T-helper 2 cell treated with Interferon-gamma antibody and Interleukin-4, amounts not matched to agents 5 μg/mL and 100 μg/mL, for 36 hours (primary cell): Measurements from ENCODE around the gene NELFCD.
"Not testable (repeated sequence)": the region's sequence is repeated elsewhere in the genome, so short reads cannot be mapped to it uniquely, and the experiment has no call there.

Experiments used
- DNase-seq: peaks from one replicate; pipeline ENCODE4 v3.0.0; 2021; ENCODE audit warnings: low spot score
- H3K27ac Mint-ChIP-seq: one replicate; pipeline ENCODE4 v1.8.0; 2021; ENCODE audit warnings: mild to moderate bottlenecking, mixed read lengths
- H3K27me3 Mint-ChIP-seq: one replicate; pipeline ENCODE4 v1.8.0; 2021; ENCODE audit warnings: low read depth, mixed read lengths
- H3K36me3 Mint-ChIP-seq: one replicate; pipeline ENCODE4 v1.8.0; 2021; ENCODE audit warnings: low read depth, mixed read lengths
- H3K4me1 Mint-ChIP-seq: one replicate; pipeline ENCODE4 v1.8.0; 2021; ENCODE audit warnings: low read depth, mixed read lengths
- H3K4me3 Mint-ChIP-seq: one replicate; pipeline ENCODE4 v1.8.0; 2022; ENCODE audit warnings: mild to moderate bottlenecking, moderate library complexity, mixed read lengths
- H3K9me3 Mint-ChIP-seq: one replicate; pipeline ENCODE4 v1.8.0; 2021; ENCODE audit warnings: mixed read lengths

Gene NELFCD

DNA sequence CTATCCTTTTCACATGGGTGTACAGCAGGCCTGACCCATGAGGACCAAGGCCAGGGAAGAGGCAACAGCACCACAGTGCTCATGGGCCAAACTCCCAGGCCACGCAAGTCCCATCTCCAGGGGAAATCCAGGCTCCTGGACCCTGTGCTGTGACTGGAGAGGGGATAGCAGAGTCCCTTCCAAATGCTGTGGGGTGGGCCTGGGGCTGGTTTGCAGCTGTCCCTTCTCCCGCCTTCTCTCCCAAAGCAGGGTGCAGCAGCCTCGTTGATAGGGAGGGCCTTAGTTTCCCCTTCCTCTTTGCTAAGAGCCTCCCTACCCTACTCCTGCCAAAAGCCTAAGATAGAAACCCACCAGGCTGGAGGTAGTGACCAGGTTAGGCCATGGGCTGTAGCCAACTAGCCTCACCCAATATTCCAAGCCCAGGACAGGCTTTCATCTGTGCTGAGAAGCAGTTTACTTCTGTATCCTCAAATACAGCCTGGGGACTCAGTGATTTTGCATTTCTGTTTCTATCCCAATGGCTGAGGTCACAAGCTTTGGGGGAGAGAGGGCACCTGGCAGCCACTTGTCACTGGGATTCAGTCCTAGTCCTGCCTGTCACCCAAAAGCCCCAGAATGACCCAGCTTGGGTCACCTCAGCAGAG, 24.6 kb downstream of the NELFCD start:
- H3K27ac Mint-ChIP-seq: peak overlapping the region; percentile 92
- peaks cover 37% of the 10 kb centered on the region for H3K4me1 Mint-ChIP-seq
- no peak for DNase-seq
- H3K9me3 Mint-ChIP-seq: no peaks in the 10 kb centered on the region
- peak overlapping the region; percentile 90 for H3K4me3 Mint-ChIP-seq
- H3K27me3 Mint-ChIP-seq: no peaks in the 10 kb centered on the region
- H3K36me3 Mint-ChIP-seq: peaks cover 22% of the 10 kb centered on the region

DNA sequence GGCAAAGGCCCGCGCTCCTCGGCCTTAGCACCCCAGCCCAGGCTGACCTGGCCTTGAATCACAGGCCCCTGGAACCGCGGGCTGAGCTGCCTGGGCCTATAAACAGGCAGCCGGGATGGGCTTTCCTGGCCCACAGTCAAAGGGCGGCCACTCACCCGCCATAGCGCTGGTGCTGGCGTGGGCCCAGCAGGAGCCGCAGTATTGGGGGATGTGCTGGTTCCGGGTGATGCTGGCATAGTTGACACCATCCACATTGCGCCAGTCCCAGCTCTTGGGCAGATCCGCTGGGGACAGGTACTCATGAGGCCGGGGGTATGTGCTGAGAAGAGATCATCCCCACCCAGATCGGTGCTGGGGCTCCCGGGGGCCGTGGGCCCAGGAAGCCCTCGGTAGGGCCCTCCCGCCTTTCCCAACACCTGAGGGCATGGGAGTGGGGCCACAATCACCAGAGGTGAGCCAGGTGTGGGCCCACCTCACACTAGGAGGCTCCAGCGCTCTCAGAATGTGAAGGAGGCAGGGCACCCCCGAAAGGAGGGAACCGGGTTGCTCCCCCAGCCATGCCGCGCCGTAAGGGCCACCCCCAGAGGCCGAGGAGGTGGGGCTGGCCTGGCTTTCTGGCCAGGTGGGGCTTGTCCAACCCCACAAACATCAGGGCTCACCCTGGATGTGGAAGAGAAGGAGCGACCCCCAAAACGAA, 25.3 kb downstream of the NELFCD start:
- peaks cover 40% of the 10 kb centered on the region for H3K4me1 Mint-ChIP-seq
- no peaks in the 10 kb centered on the region for H3K9me3 Mint-ChIP-seq
- H3K27me3 Mint-ChIP-seq: no peaks in the 10 kb centered on the region
- H3K36me3 Mint-ChIP-seq: peaks cover 22% of the 10 kb centered on the region
- peak overlapping the region; percentile 72 for H3K27ac Mint-ChIP-seq
- peak overlapping the region; percentile 90 for H3K4me3 Mint-ChIP-seq
- DNase-seq: no peak

DNA sequence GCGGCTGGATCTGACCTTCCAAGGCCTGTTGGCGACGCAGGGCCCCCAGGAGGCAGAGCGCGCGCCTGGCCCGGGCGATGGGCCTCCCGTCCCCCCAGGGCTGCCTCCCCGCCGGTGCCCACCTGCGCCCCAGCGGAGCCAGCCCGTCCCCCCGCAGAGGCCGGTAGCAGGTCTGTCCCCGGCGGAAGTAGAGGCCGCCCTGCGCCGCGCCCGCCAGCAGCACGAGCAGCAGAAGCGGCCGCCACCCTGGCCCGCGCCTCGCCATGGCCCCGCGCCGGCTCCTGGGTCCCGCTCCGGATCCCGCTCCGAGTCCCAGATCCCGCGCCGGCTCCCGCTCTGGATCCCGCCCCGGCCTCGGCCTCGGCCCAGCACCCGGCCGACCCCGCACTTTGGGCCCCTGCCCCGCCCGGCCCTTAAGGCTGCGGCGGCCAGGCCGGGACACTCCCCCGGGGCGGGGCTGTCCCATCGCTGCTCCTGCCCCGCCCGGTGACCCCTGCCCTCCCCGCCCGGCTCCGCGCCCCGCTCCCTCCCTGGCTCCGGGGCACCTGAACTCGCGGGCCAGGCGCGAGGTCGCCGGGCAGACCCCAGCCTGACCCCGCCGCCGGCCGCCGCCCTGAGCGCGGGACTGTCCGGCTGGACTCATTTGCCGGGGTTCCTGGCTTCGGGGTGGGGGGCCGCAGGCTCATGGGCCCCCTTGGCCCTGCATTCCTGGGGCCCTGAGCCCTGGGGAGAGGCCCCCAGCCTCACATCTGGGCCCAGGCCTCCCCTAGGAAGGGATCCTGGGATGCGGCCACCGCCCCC, 26.0 kb downstream of the NELFCD start, which contains the start of gene CTSZ:
CTSZ (minus strand) TSS at position 391 of the 801 bp plus-strand sequence; CDS start at position 265, 126 bp downstream.
- H3K4me3 Mint-ChIP-seq: peak within 1 kb of the TSS; percentile 90
- peaks cover 18% of the 10 kb centered on the region for H3K36me3 Mint-ChIP-seq
- H3K27ac Mint-ChIP-seq: peak within 1 kb of the TSS; percentile 85
- peak; percentile 51 for DNase-seq
- peaks cover 45% of the 10 kb centered on the region for H3K4me1 Mint-ChIP-seq
- H3K27me3 Mint-ChIP-seq: no peaks in the 10 kb centered on the region
- no peaks in the 10 kb centered on the region for H3K9me3 Mint-ChIP-seq

DNA sequence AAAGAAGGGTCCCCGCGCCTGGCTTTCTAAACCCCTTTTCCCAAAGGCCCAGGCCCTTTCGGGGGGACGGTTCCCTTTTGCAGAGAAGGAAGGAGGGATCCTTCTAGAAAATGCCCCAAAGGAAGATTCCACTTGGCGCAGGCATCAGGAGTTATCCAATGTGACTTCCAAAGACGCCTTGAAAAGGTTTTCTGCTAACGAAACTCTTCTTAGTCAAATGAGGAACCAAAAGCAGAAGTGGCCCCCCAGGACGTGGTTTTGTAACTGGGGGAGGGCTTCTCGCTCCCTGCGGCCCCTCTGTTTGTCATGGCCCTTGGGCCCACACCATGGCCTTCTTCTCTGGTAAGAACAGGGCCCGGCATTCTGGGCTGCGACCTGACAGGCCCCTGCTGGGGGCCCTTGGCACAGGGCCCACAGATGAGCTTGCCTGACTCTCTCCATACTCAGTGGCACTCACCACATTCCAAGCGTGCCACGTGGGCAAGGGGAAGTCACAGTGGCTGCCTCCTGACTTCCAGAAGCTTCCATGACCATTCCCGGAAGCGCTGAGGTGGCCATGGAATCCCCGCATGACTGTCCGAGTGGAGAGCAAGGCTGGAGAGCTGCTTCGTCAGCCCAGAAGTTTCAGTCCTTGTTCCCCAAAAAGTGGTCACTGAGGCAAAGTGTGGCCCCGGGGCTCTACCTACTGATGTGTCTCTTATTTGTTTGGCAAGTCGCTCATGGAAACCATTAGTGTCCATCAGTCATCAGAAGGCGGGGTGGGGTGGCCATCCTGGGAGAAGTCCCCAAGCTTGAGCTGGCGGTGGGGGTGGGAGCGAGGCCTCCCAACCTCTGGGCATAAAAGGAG, 26.8 kb downstream of the NELFCD start:
- Mint-ChIP-seq H3K27me3 (no peaks in the 10 kb centered on the region), H3K9me3 (no peaks in the 10 kb centered on the region), H3K4me1 (peaks cover 46% of the 10 kb centered on the region), H3K27ac (peak overlapping the region; percentile 85), H3K4me3 (peak overlapping the region; percentile 80), H3K36me3 (peaks cover 13% of the 10 kb centered on the region)
- no peak for DNase-seq

DNA sequence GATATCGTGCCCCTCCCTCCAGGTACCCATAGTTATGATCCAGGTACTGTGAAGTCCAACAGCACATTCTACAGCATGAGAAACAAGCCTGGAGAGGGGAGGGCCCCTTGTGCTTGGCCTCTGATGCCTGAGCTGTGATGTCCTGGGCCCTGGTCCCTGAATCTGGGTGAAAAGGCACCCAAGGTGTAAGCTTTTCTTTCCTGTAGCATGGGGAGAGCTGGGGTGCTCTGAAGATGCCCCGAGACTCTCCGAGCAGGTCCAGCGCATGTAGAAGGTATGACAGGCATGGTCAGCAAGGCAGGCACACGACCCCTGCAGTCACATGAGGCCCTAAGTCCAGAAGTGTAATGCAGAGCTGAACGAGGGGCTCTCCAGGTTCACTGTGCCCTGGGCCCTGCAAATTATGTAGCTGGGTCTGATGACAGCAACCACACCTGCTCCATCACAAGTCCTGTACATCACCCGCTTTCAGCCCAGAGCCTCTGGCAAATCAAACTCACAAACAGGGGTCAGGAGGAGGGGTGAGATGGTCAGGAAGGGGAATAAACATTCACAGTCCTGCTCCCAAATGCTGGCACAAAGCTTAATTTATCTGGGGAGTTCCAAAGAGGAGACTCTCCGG, 27.8 kb downstream of the NELFCD start:
- H3K27me3 Mint-ChIP-seq: no peaks in the 10 kb centered on the region
- H3K36me3 Mint-ChIP-seq: peaks cover 7% of the 10 kb centered on the region
- no peaks in the 10 kb centered on the region for H3K9me3 Mint-ChIP-seq
- H3K27ac Mint-ChIP-seq: no peak overlapping the region
- no peak for DNase-seq
- peaks cover 51% of the 10 kb centered on the region for H3K4me1 Mint-ChIP-seq
- H3K4me3 Mint-ChIP-seq: no peak overlapping the region

DNA sequence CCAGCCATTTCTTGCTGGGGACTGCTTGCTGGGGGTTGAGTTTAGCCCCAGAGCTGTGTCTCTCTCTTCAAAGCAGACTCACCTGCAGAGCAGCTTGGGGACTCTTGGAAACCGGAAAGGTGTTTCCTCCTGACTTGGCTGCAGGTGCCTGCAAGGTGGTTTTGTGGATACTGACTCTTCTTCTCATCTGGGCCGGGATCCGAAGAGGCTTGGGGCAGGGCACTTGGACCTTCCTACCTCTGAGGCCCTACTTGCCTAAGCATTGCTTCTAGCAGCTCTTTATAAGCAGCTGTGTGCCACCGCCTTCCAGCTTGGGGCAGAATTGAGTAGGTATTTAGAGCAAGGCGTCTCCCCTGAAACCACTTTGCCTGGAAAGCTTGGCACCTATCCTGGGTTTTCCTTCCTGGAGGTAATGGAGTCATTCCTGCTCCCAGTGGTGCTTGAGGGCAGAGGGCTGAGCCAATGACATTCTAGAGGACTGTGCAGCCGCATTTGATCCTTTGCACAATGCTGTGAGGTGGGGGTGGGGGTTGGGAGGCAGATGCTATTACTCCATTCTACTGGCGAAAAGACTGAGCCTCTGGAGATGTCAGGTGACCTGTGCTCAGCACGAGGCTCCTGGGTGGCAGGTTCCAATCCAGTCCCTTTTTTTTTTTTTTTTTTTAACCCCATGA, 29.4 kb downstream of the NELFCD start:
- Mint-ChIP-seq H3K4me1 (peaks cover 45% of the 10 kb centered on the region), H3K9me3 (no peaks in the 10 kb centered on the region), H3K36me3 (no peaks in the 10 kb centered on the region), H3K4me3 (no peak overlapping the region), H3K27me3 (no peaks in the 10 kb centered on the region), H3K27ac (no peak overlapping the region)
- DNase-seq: no peak

DNA sequence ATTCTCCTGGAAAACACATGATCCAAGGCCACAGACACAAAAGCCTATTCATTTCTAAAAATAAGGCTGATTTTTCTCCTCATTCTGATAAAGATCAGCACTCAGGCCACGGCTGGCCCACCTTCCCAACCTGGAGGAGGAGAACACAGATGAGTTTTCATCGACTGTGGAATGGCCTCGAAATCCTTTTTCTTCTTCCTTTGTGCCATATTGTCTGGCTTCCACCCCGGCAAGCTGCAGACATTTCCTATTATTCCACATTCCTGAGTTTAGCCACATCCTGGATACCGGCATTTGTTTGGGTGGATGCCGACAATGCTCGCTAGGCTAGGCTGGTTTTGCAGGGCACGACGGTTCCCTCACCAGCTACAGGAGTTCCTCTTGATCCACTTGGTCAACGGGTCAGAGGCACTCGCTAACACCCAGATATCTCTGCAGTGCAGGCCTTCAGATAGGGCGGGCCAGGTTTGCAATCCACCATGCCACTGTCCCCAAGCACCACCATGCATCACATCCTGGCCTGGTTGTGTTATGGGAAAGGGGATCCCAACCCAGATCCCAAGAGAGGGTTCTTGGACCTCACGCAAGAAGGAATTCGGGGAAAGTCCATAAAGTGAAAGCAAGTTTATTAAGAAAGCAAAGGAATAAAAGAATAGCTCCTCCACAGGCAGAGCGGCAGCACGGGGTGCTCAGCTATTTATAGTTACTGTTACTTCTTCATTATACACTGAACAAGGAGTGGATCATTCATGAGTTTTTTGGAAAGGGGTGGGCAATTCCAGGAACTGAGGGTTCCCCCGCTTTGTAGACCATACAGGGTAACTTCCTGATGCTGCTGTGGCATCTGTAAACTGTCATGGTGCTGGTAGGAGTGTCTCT, 30.2 kb downstream of the NELFCD start:
- no peaks in the 10 kb centered on the region for H3K9me3 Mint-ChIP-seq
- DNase-seq: no peak
- H3K4me3 Mint-ChIP-seq: no peak overlapping the region
- H3K27ac Mint-ChIP-seq: peak overlapping the region; percentile 52
- H3K36me3 Mint-ChIP-seq: no peaks in the 10 kb centered on the region
- no peaks in the 10 kb centered on the region for H3K27me3 Mint-ChIP-seq
- H3K4me1 Mint-ChIP-seq: peaks cover 43% of the 10 kb centered on the region

DNA sequence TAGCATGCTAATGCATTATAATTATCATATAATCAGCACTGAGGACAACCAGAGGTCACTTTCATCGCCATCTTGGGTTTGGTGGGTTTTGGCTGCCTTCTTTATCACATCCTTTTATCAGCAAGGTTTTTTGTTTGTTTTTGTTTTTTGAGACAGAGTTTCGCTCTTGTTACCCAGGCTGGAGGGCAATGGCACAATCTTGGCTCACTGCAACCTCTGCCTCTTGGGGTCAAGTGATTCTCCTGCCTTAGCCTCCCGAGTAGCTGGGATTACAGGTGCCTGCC, 30.8 kb downstream of the NELFCD start:
- peaks cover 47% of the 10 kb centered on the region for H3K4me1 Mint-ChIP-seq
- not testable (repeated sequence) for H3K27ac Mint-ChIP-seq, DNase-seq, H3K4me3 Mint-ChIP-seq, H3K9me3 Mint-ChIP-seq, H3K27me3 Mint-ChIP-seq, H3K36me3 Mint-ChIP-seq

DNA sequence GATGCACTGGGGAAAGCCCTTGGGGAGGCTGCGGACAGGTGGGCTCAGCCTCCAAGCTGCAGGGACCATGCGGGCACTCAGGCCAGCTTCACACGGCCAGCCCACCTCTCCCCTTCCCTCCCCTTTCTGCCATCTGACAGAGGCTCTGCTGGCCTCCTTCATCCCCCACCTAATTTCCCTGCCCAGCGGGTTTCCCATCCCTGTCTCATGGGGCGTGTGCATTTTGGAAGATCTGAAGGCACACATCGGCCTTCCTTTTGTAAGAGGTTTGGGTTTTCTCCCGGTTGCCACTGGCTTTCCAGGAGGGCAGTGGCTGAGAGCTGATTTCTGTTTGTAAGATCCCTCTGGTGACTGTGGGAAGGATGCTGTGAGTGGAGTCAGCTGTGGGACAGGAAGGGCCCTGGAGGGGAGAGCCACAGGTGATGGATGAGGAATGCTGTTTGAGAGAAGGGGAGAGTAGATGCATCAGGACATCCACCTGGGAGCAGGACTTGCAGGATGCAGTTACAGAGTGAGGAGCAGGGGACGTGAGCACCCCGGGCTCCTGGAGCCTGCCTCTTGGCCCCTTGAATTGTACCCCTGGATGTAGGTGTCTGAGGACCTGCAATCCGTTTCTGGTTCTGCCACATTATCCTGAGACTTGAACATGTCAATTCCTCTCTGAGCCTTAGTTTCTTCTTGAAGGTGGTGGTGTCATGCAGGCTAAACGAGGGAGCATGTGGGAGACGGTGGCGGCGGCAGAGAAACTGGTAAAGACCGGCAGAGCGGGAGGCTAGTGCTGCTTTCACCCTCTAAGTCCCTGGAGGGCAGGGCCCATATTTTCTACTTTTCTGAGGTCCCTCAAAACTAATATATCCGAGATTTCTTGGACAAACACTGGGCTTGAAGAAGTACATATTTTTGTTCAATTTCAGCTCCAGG, 32.2 kb downstream of the NELFCD start:
- Mint-ChIP-seq H3K36me3 (no peaks in the 10 kb centered on the region), H3K27ac (peak overlapping the region; percentile 17), H3K9me3 (no peaks in the 10 kb centered on the region), H3K4me1 (peaks cover 51% of the 10 kb centered on the region), H3K4me3 (peak overlapping the region; percentile 30), H3K27me3 (no peaks in the 10 kb centered on the region)
- no peak for DNase-seq

DNA sequence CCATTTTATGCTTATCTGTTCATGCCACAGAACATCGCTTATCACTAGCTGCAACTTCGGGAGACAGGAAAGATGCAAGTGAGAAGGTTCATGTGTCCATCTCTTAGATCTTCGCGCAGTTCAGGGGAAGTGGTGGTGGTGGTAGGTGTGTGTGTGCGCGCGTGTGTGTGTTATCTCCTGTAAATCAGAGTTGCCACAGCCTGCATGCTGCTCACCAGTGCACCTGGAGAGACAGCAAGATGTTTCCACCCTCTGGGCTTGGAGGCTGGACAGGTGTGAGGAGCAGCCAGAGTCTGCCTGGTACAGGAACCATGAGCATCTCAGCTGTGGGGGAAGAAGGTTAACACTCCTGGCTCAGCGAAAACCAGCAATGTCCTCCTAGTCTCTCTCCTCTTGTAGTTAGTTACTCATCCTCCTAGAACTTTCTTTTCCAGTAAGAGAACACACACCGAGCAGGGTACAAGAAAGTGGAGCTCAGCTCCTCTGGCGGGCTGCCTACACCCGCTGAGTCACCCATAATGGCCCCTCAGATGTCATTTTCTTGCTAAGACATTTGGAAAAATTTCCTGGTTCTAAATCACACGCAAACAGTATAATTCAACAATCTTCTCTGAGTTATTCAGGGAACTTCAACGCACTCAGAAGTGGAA, 33.0 kb downstream of the NELFCD start:
- Mint-ChIP-seq H3K27ac (peak overlapping the region; percentile 18), H3K9me3 (no peaks in the 10 kb centered on the region), H3K36me3 (no peaks in the 10 kb centered on the region), H3K4me1 (peaks cover 51% of the 10 kb centered on the region), H3K27me3 (no peaks in the 10 kb centered on the region), H3K4me3 (peak overlapping the region; percentile 30)
- no peak for DNase-seq

DNA sequence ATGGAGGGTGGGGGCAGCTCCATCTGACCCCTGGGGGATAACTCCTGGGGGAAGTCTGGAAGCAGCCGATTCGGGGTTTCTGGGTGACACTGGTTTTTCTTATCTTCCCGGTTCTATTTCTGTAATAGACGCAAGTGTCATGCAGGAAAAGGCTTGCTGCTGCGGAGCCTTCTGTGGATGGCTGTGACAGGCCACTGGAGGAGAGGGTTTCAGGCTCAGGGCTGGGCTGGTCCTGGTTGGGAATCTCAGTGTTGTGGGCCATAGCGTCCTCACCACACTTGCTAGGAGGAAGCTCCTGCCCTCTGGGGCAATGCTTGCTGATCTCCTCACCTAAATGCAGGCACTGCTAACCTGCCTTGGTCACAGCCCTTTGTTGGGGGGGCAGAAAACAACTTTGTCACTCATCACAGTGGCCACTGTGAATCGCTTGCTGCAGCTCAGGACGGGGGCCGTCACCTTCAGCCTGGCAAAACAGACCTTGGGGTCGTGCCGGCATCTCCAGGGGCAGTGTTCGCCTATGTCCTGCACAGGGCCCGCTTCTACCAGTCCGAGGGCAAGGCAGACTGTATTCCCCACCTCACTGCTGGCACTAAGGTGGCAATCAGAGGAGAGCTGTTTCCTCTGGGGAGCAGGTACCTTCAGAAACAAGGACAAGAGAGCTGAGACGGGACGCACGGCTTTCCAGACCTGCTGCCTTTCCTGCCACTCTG, 33.8 kb downstream of the NELFCD start:
- DNase-seq: no peak
- Mint-ChIP-seq H3K27me3 (no peaks in the 10 kb centered on the region), H3K27ac (no peak overlapping the region), H3K4me1 (peaks cover 50% of the 10 kb centered on the region), H3K36me3 (no peaks in the 10 kb centered on the region), H3K9me3 (no peaks in the 10 kb centered on the region), H3K4me3 (peak overlapping the region; percentile 30)
